NCI-H1048 (cell line): ENCODE data around the gene GDI2.

ENCODE experiments used
- DNase-seq: peaks from one replicate; lab custom pipeline; 2025; lab: John Stamatoyannopoulos, UW

GDI2 gene

DNA sequence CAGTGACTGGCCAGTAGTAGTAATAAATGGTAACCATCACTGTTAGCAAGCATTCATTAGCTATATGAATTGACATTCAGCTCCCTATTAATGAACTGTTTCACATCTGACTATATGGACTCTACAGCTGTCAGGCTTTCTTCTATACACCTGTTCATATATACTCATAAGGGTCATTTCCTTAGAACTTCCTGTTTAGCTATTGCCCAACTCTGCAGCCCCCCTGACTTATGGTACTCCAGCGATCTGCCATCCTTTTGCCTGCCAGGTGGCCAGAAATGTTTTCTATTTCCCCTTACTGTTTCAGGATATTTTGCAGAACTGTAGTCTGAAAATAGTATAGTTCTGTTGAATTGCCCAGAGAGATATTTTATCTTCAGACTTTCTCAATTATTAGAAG lies 72.0 kb downstream of the GDI2 start:
- DNase-seq, result no peak

DNA sequence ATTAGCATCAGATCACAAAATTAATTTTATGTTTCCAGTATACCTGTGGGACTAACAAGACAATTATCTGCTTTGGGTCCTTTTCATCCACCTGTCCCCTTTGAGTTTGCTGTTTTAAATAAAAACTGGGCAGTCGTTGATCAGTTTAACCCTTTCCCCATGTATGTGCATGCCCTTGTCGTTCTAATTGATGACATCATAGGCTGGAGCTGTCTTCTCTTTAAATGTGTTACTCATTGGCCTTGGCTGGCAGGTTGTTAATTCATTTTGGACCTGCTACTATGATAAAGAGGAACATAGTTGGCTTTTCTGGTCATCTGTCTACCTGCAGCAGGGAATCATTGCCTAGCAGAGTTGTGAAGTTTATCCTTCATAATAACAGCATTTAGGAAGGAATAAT lies 74.8 kb downstream of the GDI2 start:
- no peak for DNase-seq

DNA sequence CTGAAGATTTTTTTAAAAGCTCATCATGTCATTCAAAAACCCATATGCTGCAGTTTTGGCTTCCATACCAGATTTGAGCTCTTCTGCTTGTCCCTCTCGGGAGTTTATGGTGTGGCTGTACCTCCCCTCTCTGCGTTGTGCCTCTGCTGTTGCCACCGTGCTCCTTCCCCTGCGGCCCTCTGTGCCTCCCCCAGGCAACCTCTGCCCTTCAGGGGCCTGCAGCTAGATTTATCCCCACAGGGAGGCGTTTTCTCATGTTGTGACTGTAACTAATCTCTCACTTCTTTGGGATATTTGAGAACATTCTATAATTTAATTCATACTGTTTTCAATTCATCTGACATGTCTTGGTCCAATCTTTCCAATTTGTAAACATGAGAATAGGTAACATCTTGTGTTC lies 75.9 kb downstream of the GDI2 start:
- DNase-seq, result no peak

DNA sequence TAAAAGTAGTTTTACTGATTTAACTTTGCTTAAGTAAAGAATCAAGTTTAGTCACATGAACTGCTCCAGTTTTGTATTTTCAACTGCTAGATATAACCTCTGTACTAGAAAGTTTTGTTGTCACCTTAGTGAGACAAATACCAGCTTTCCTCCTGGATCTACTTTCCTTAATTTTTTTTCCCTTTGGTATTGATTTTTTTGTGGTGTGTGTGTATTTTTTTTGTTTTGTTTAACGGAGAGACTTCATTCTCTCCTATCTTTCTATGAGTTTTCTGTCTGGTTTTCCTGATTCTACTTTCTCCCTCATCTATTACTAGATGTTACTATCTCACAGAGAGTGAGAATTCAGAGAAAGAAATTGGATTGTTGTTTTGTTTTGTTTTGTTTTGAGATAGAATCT lies 76.6 kb downstream of the GDI2 start:
- no peak for DNase-seq

DNA sequence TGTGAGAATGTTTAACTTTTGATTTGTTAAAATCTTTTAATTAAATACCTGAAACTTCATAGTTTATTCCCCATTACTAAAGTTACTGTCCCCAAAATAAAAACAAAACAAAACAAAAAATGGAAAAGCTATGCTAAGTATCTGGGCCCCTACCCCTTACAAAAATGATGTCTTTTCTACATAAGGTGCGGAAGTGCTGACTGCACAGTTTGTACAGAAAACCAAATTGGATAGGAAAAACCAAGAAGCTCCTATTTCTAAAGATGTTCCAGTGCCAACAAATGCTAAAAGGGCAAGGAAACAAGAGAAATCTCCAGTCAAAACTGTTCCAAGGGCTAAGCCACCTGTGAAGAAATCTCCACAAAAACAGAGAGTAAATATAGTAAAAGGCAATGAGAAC lies 78.1 kb downstream of the GDI2 start:
- no peak for DNase-seq

DNA sequence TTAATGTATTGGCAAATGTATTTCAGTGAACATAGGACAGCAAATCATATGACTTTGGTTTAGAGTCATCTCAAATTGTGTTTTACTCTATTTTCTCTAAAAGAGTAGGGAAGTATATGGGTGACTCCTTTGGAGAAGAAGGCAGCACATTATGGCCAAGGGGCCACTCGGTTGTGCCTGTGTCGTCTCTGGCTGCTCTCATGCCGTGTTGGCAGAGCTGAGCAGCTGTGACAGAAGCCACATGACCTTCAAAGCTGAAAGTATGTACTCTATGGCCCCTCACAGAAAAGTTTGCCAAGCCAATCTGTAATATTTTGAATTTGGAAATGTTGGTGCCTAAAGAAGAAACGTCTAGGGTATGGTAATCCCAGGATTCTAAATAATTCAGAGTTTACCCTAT lies 81.1 kb downstream of the GDI2 start:
- no peak for DNase-seq

DNA sequence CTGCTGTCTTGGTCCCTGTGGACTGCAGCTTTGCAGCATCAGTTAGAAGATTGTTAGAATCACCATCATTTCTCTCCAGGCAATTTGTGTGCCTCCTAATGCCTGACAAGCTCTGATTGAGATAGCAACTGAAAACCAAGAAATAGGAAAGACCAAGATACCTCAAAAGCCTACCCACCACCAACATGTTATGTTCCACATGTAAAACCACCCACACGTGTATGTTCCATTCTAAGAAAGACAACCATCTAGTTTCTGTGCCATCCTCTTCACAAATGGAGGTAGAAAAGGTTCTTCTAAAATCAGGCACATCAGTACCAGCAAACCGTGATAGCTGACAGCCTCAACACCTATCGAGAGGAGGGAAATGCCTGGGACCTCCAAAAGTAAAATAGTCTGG lies 81.7 kb downstream of the GDI2 start:
- DNase-seq, result no peak

DNA sequence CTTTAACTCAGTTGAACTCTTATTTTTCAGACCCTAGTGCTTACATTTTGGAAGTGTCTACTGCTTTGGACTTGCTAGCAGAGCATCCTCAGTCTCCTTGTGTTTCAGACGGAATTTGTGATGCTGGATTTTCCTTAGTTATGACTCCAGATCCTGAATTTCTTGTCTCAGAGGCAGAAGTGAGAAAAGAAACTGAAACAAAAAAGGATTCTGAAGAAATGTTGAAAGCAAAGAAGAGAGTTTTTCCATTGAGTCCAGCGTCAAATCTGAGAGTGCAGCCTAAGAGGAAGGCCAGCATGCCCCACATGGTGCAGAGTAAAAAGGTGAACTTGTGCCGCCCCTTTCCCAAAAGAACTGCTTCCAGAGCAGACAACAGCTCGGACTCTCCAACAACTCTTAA lies 82.5 kb downstream of the GDI2 start:
- no peak for DNase-seq

DNA sequence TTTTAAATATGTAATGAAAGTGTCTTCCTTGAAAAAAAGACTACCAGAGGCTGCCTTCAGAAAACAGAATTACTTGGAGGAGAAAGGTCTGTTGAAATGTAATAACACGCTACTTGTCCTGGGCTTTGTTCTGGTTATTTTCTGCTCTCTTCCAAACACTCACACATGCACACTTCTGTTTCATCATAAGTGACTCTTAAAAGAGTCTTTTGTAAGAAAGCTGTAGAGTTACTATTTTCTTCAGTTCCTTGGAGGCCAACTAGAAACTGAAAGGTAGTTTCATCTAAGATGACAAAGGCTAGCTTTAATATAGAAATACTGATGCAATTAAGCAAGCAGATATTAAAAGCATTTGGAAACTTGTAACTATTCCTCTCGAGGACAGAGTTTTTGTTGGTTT lies 89.5 kb downstream of the GDI2 start:
- no peak for DNase-seq

DNA sequence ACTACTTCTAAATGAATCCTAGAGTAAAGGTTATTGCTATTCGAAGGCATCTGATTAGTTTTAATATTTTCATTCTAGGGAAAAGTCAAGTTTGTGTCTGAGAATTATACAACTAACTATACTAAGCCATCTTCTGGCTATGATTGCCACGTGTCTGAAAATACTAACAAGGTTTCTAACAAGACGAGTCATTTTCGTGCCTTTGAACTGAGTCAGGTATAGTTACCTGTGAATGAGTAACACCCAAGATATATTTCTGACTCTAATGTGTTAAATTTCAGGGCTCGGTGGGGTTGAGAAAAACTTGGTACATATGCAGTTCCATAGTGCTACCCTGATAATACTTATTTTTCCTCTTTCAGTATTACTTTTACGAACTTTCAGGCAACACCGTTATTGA lies 93.1 kb downstream of the GDI2 start:
- no peak for DNase-seq

DNA sequence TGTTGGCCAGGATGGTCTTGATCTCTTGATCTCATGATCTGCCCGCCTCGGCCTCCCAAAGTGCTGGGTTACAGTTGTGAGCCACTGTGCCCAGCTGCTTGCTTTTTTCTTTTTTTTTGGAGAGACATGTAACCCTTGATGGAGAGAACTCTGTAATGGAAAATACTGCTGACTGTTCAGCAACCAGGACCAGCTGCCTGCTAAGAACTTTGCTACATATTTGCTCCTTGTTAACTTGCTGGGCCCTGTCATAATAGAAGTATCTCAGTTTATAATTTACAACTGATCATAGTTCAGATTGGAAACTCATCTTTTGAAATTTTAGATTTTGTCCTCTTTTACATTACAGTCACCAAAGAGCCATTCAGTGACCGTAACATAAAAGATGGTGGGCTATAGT lies 93.7 kb downstream of the GDI2 start:
- no peak for DNase-seq
